GM21529 (cell line): ENCODE results near the gene SERPINE3.

Experiments used
- ATAC-seq: cut with Tn5 transposase; IDR thresholded peaks from one replicate; pipeline ENCODE4 v1.9.1; 2021; ENCODE audit not compliant: unreplicated experiment

The SERPINE3 gene

DNA sequence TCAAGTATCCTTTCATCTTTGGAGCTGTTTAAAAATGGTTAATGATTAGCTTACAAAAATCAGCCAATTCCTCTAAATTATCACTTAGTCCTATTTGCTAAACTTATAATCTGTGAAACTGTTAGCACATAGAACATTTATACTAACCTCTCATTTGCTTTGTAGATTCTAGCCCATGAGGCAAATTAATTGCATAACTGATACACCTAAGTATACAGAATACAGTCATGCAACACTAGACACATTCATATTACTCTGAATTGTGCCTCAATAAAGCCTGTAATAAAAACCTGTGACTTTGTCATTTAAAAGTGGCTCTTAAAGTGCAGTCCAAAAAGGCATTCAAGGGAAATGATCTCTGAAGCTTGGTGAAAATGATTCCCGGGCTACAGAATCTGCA, 21.0 kb downstream of the SERPINE3 start:
- ATAC-seq: no peak

DNA sequence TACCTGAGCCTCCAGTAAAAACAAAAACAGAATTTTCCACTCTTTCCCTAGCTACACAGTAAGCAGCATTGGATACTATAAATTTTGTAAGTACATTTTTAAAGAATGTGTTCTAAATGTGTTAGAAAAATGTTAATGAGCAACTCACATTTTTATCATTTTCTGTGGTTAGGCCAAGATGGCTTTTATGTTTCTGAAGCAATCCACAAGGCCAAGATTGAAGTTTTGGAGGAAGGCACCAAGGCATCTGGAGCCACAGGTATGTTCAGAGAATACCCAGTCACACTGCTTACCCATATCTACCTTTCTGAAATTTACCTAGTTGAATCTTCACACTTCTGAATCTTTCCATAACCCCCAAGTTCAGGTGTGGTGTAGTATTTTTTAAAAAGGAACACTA, 21.6 kb downstream of the SERPINE3 start:
- no peak for ATAC-seq

GRCh38 chr13:51363625-51364024, 24.1 kb downstream of the SERPINE3 start:
- ATAC-seq: no peak

GRCh38 chr13:51364404-51365008, 25.0 kb downstream of the SERPINE3 start:
- no peak for ATAC-seq

- ATAC-seq: no peak
These were observed 30.6 kb downstream of the SERPINE3 start for GRCh38 chr13:51370116-51370515.

- no peak for ATAC-seq
These were observed 31.3 kb downstream of the SERPINE3 start for GRCh38 chr13:51370811-51371210.

GRCh38 chr13:51371768-51372399, 32.4 kb downstream of the SERPINE3 start:
- no peak for ATAC-seq

DNA sequence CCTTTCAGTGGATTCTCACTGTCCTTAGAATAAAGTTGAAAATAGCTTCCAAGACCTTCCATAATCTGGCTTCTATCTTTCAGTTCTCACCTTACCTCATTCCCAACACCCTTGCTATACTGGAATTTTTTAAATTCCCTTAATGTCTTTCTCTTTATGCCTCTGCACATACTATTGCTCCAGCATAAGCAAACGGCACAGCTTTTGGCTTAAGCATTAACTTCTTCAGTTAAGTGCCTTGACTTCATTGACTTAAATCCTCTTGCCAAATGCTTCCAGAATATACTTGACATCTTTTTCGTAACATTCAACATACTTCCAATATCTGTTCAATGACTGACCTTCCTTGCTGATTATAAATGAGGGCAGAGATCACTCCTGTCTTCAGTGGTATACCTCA, 34.0 kb downstream of the SERPINE3 start:
- no peak for ATAC-seq

- no peak for ATAC-seq
These were observed 40.8 kb downstream of the SERPINE3 start for GRCh38 chr13:51380269-51380668.

GRCh38 chr13:51385114-51385513, 45.6 kb downstream of the SERPINE3 start:
- ATAC-seq: no peak

DNA sequence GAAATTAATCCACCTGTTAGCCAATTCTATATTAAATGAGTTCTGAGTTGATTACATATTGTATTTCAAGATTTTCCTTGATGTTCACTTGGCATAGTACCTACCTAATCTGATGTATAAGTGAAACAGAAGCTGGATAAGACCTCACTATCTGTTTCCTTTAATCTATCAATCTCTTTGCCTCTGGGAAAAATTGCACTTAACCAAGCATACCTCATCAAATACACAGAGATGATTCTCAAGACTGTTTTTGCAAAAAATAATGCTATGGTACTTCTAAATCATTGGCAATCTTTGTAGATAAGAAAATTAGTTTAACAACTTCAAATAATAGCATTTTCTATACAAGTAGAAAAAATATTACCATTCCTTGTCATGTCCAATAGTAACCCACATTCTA, 55.2 kb downstream of the SERPINE3 start:
- no peak for ATAC-seq

GRCh38 chr13:51396352-51396751, 56.9 kb downstream of the SERPINE3 start:
- ATAC-seq: peak; percentile 84

GRCh38 chr13:51397262-51397941, 57.9 kb downstream of the SERPINE3 start:
- no peak for ATAC-seq

GRCh38 chr13:51405176-51405575, 65.7 kb downstream of the SERPINE3 start:
- ATAC-seq: no peak

DNA sequence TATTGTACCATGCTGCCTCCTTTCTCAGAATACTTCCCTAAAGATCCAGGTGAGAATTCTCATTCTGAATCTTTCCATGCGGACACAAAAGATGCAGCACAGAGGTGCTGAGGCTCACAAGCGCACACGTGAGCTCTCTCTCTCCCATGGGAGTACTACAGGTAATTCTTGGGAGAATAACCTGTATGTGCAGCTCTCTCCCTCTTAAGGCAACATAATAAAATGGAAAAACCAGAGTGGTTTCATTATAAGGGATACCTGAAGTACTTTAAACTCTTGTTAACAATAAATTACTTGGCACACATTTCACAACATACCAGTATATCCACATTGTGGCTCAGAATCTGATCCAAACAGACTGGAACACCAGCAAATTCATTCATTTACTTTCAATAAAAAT, 72.9 kb downstream of the SERPINE3 start:
- ATAC-seq: no peak
